Right lobe of liver (tissue), 6 donors: ENCODE results near the gene EML3. TPM values are rescaled to one million over a fixed set of nuclear protein-coding genes. Genes with fewer than 3 reads are reported as not detected.
"Not testable (repeated sequence)": the region's sequence is repeated elsewhere in the genome, so short reads cannot be mapped to it uniquely, and the experiment has no call there.

Source experiments
- ATAC-seq, 4 donors: fragments of 200-7000 bp; cut with Tn5 transposase; one replicate each; pipeline ENCODE4 v1.9.1; 2020; ENCODE audit warnings: mild to moderate bottlenecking in 4 of 4, moderate library complexity in 4 of 4
- DNase-seq, 3 donors: peaks; one replicate each; pipeline ENCODE4 v3.0.0-alpha.2; 2020
- H3K27ac ChIP-seq, 3 donors: fragments of 200-600 bp; one replicate each; pipeline ENCODE4 v1.8.0; 2022
- H3K27me3 ChIP-seq, 2 donors: fragments of 200-600 bp; one replicate each; pipeline ENCODE4 v1.8.0; 2022
- H3K36me3 ChIP-seq, 4 donors: fragments of 200-600 bp; sonication (generic) in 1 of 4; one replicate each; pipeline versions ENCODE4 v1.5.1 to v1.8.0; 2017 to 2022; ENCODE audit warnings: control low read depth in 1 of 4
- H3K4me1 ChIP-seq, 4 donors: fragments of 200-600 bp; sonication (generic) in 1 of 4; one replicate each; pipeline versions ENCODE4 v1.5.1 to v1.8.0; 2017 to 2022; ENCODE audit warnings: control low read depth in 1 of 4
- H3K4me3 ChIP-seq, 3 donors: fragments of 200-600 bp; one replicate each; pipeline ENCODE4 v1.8.0; 2022
- H3K9me3 ChIP-seq, 4 donors: fragments of 200-600 bp; sonication (generic) in 1 of 4; one replicate each; pipeline versions ENCODE4 v1.5.1 to v1.8.0; 2017 to 2022; ENCODE audit warnings: control low read depth in 1 of 4
- CTCF ChIP-seq, 4 donors: fragments of 200-600 bp in 3 of 4; fragments of 450-650 bp in 1 of 4; IDR thresholded peaks; one replicate each; pipeline versions ENCODE4 v1.5.1 to v1.8.0; 2016 to 2022; ENCODE audit warnings: antibody characterized with exemption in 4 of 4, mild to moderate bottlenecking in 2 of 4
- POLR2A ChIP-seq: fragments of 450-650 bp; IDR thresholded peaks from one replicate; pipeline ENCODE4 v1.6.1; 2017; ENCODE audit warnings: antibody characterized with exemption, mild to moderate bottlenecking
- WGBS: methylation state at CpG from one replicate; pipeline ENCODE4 v1.1.6; 2018; ENCODE audit warnings: low coverage, low lambda C conversion rate; ENCODE audit not compliant: insufficient coverage; ENCODE audit errors: missing lambda C conversion rate; 5-methylcytosine and 5-hydroxymethylcytosine counted together
- intact Hi-C, 2 donors: fragments of 100-400 bp; cut with DNase I; formaldehyde crosslinking; loops; one replicate each; pipeline versions ENCODE4 v1.11.2 to v1.14.1; 2022
- total RNA-seq, 6 experiments: library from RNA; depleted of rRNA in 2 of 6; stranded (reverse); fragments of >200 nt in 2 of 6; fragmentation: NEBNext Ultra II Directional in 3 of 6; extraction: Animal tissue kit (Norgen Biotek cat#: 25700) in 3 of 6; gene quantifications; one replicate each; pipeline versions ENCODE4 v1.1.0 to v1.2.4, GENCODE V29; 2016 to 2023
- donor health status: DM: no; HTN: yes; CAD: no.
- donor health status: DM: no; HTN: no; CAD: no.
- donor health status: DM: no; HTN: no; CAD: no.
- donor health status: DM: no; HTN: yes; CAD: no.
- donor health status: DM: no; HTN: yes; CAD: no.

Gene EML3
- total RNA-seq, 6 experiments from 2014 or later = 19.1 to 36.4 (median 22.7) TPM

DNA sequence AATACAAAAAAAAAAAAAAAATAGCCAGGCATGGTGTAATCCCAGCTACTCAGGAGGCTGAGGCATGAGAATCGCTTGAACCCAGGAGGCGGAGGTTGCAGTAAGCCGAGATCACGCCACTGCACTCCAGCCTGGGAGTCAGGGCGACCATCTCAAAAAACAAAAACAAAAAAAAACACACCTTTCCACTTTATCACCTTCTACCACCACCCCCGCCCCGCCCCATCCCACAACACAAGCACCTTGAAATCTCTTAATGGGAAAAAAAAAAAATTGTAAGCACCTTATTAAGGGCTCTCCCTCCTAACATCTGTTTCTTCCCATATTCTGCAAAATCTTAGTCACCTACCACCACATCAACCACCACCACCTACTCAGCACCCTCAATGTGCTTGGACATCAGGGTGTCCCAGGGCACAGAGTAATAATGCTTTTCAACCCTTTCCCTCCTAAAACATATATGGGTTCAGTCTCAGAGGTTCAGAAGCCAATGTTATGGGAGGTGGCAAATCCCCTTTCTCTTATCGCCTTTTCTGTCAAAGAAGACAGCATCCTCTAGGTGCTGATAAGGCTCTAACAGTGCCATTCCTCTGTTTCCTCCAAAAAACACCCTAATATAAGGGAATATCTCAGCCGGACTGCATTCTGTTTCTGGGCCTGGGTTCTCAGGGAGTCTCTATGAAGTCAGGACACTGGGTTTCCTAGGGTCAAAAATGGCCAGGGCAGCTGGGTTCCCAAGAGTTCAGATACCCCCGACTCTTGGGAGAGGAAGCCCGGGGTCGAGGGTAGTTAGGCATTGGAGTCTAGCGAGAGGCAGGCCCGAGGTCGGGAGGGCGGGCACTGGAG lies 39.8 kb upstream of the EML3 start:
- H3K4me3 ChIP-seq = peak overlapping the region; percentile 77 to 99 (median 89)
- TF ChIP-seq POLR2A (no peak), CTCF (IDR thresholded peaks at IDR 0.05) (no peak)
- H3K36me3 ChIP-seq = peaks cover 0 to 13% (median 5%) of the 10 kb centered on the region in 4 donors
- peak overlapping the region; percentile 84 to 91 (median 89) for H3K27ac ChIP-seq
- H3K4me1 ChIP-seq = peaks cover 0 to 17% (median 2%) of the 10 kb centered on the region in 4 donors
- H3K27me3 ChIP-seq = no peaks in the 10 kb centered on the region
- intact Hi-C loops = no loop called here
- ATAC-seq (no peak), DNase-seq (peak in 1 of 3 donors; percentile 27)
- 35% methylated on average over 15 of the region's 16 CpGs for WGBS
- no peaks in the 10 kb centered on the region for H3K9me3 ChIP-seq

- H3K4me3 ChIP-seq, ATAC-seq, H3K27ac ChIP-seq, H3K27me3 ChIP-seq, intact Hi-C loops, DNase-seq, H3K9me3 ChIP-seq: not testable (repeated sequence)
- Histone ChIP-seq H3K4me1 (peaks cover 0 to 25% (median 5%) of the 10 kb centered on the region in 4 donors), H3K36me3 (peaks cover 0 to 13% (median 5%) of the 10 kb centered on the region in 4 donors)
- WGBS = 97% methylated on average over 3 of the region's 12 CpGs
These were observed 37.7 kb upstream of the EML3 start for GRCh38 chr11:62650283-62650682.

- Histone ChIP-seq H3K9me3 (no peaks in the 10 kb centered on the region), H3K4me1 (peaks cover 0 to 29% (median 8%) of the 10 kb centered on the region in 4 donors), H3K27ac (no peak overlapping the region), H3K27me3 (no peaks in the 10 kb centered on the region), H3K4me3 (no peak overlapping the region), H3K36me3 (peaks cover 0 to 13% (median 5%) of the 10 kb centered on the region in 4 donors)
- intact Hi-C loops = no loop called here
- TF ChIP-seq CTCF (IDR thresholded peaks at IDR 0.05) = no peak
- no peak for TF ChIP-seq POLR2A
- ATAC-seq = no peak
- DNase-seq = no peak
- 57% methylated on average over 2 of the region's 11 CpGs for WGBS
These were observed 36.9 kb upstream of the EML3 start for GRCh38 chr11:62649486-62649885.

DNA sequence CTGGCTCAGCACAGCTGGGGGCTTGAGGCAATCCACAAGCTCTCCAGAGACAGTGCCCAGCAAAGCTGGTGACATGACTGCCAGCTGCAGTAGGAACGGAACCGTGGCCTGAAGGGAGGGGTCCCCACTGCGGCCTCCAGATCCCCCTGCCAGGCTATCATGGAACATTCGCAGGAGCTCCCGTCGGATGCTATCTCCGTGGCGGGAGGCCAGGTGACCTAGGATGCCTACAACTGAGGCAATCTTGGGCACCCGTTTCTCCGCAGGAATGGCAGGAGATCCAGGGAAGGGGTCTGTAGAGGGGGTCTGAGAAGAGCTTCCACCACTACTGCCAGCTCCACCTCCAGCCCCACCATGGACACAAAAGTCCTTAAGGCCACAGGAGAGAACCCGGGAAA lies 36.4 kb upstream of the EML3 start:
- WGBS = 75% methylated on average over 2 of the region's 11 CpGs
- Histone ChIP-seq H3K9me3 (no peaks in the 10 kb centered on the region), H3K27me3 (no peaks in the 10 kb centered on the region), H3K4me3 (no peak overlapping the region), H3K27ac (no peak overlapping the region), H3K4me1 (peaks cover 0 to 29% (median 8%) of the 10 kb centered on the region in 4 donors), H3K36me3 (peaks cover 0 to 13% (median 5%) of the 10 kb centered on the region in 4 donors)
- ATAC-seq = no peak
- peak in 1 of 3 donors; percentile 19 for DNase-seq
- TF ChIP-seq CTCF (IDR thresholded peaks at IDR 0.05) = no peak
- no peak for TF ChIP-seq POLR2A
- intact Hi-C loops = no loop called here
